ENCODE measurements around the gene ZFP62. TPM values are rescaled to one million over a fixed set of nuclear protein-coding genes. Genes with fewer than 3 reads are reported as not detected.
A peak's percentile ranks its signal among the peaks of the same experiment; 100 is the strongest.

ZFP62 gene
- total RNA-seq, 8 experiments from 2014 or later: 26.0 to 57.3 (median 38.0) TPM

- 0% methylated on average over 2 to 8 of the region's 66 CpGs; no CpG with 5 or more reads in 6 of the 10 experiments for WGBS, 10 experiments
- in situ Hi-C loops (cut with MboI; ENCODE audit: low pct_unique_long_range_greater_than_20kb in 2 of 9, low sequenced_read_pairs in 9 of 9, unreplicated experiment in 9 of 9): no loop called here
- ATAC-seq (replicated peaks in 6 of 8): peak; percentile 73 to 86 (median 82)
- Histone ChIP-seq H3K4me3 (peak overlapping the region; percentile 78 to 96 (median 95)), H3K27ac (peak overlapping the region; percentile 99 to 100), H3K4me1 (replicated peaks in 1 of 2) (peaks cover 33 to 34% of the 10 kb centered on the region in 2 donors)
Measured at GRCh38 chr5:180810210-180810958, 50.7 kb downstream of the ZFP62 start.

DNA sequence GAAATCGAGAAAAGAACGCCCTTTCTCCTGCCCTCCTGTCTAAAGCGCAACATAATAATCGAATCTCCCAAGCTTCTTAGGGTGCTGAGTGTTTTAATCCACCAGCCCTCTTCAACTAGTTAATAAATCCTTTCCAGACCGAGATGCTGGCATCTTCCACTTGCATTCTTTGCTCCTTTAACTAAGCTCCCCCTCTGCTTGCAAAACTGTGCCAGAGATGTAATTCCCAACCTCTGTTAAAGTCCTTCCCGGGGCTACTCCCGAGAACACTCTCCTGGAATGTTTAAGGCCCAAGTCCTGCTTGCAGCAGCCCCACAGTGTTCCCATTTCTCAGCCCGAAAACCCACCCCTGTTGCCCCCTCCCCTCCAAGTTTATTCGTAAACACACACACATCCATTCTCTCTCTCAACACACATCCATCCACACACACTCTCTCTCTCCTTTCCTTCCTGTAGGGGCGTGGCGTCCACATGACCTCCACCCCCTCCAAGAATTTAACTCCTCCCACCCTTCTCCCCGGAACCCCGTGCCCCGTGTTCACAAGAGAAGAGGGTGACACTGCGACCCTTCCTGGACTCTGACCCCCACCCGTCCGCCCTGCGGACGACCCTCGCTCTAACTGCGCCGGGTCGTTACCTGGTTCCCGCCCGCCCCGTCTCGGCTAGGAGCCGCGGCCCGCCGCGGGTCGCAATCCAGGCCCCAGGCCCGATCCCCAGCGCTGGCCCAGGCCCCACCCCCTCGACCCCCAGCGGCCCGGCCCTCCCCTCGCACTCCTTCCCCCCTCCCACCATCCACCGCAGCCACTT lies 51.5 kb downstream of the ZFP62 start:
- WGBS, 10 experiments: 0 to 67% (median 11%) methylated on average over 2 to 7 of the region's 40 CpGs; no CpG with 5 or more reads in 1 of the 10 experiments
- in situ Hi-C loops (cut with MboI; ENCODE audit: low pct_unique_long_range_greater_than_20kb in 2 of 9, low sequenced_read_pairs in 9 of 9, unreplicated experiment in 9 of 9): no loop called here

GRCh38 chr5:180808461-180809000 lies 52.5 kb downstream of the ZFP62 start:
- Histone ChIP-seq H3K4me1 (replicated peaks in 1 of 2) (peaks cover 39 to 40% of the 10 kb centered on the region in 2 donors), H3K27ac (no peak overlapping the region), H3K4me3 (peak overlapping the region; percentile 78 to 96 (median 95))
- in situ Hi-C loops (cut with MboI; ENCODE audit: low pct_unique_long_range_greater_than_20kb in 2 of 9, low sequenced_read_pairs in 9 of 9, unreplicated experiment in 9 of 9): no loop called here
- WGBS, 10 experiments: 33 to 94% (median 60%) methylated on average over 1 to 4 of the region's 5 CpGs; no CpG with 5 or more reads in 6 of the 10 experiments
- no peak for ATAC-seq (replicated peaks in 6 of 8)

More for the DNA sequence above, 51.5 kb downstream of the ZFP62 start:
- Histone ChIP-seq H3K27ac (peak overlapping the region; percentile 99 to 100), H3K4me1 (replicated peaks in 1 of 2) (peaks cover 33 to 34% of the 10 kb centered on the region in 2 donors), H3K4me3 (peak overlapping the region; percentile 78 to 96 (median 95))
- peak; percentile 72 to 81 (median 77) for ATAC-seq (replicated peaks in 6 of 8)

DNA sequence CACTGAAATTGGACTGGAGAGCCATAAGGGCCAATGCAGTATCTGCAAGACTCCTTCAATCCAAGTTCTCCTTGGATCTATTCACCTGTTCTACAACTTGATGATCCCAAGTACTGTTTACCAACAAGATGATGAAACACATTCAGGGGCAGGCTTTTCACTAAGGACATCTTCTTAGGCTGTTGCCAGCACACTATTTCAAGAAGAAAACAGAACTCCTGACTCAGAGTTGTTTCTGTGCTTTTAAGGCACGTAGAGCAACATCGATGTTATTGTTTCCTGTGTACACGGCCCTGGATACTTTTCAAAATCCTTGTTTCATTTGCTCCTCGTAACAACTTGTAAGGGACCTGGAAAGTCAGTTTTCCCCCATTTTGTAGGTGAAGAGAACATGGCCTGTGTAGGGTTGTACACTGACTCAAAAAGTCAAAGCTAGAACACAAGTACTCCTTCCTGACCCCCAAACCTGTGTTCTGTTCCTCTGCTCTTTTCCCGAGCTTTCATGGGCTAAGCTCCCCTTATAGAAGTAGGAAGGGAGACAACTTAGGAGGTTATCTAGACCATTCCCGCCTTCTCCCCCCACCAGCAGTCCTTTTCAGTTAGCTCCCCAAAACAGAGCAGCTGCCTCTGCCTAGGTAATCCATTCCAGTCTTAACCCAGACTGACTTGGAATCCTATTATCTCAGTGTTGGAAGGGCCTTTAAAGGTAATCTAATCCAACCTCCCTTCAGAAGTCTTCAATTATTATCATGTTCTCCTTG lies 53.2 kb downstream of the ZFP62 start:
- H3K27ac ChIP-seq: no peak overlapping the region
- WGBS, 10 experiments: 5 to 100% (median 59%) methylated on average over 1 to 4 of the region's 6 CpGs; no CpG with 5 or more reads in 2 of the 10 experiments

DNA sequence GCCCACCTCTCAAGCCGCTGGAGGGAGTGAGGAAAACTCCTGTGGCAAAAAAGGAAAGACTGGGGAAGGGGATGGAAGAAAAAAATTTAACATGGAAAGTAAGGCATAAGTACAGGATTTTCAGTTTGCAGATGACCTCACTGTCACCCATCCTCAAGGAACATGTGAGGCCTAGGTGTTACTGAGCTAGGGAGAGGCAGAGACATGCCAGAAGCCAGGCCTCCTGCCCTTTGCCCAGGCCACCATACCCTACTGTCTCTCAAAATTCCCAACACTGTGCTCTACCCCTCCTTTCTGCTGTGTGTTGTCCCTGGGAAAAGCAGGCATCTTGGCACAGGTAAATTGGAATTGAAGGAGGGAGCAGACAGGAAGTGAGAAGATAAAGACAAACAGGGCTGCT lies 54.0 kb downstream of the ZFP62 start:
- H3K27ac ChIP-seq: no peak overlapping the region
- 50 to 100% (median 71%) methylated on average over 1 of the region's 1 CpG; no CpG with 5 or more reads in 7 of the 10 experiments for WGBS, 10 experiments
- in situ Hi-C loops (cut with MboI; ENCODE audit: low pct_unique_long_range_greater_than_20kb in 2 of 9, low sequenced_read_pairs in 9 of 9, unreplicated experiment in 9 of 9): no loop called here
- no peak for ATAC-seq (replicated peaks in 6 of 8)
- peak overlapping the region in 1 of 5 donors; percentile 95 for H3K4me3 ChIP-seq
- peaks cover 45 to 46% of the 10 kb centered on the region in 2 donors for H3K4me1 ChIP-seq (replicated peaks in 1 of 2)

More for the DNA sequence above, 53.2 kb downstream of the ZFP62 start:
- in situ Hi-C loops (cut with MboI; ENCODE audit: low pct_unique_long_range_greater_than_20kb in 2 of 9, low sequenced_read_pairs in 9 of 9, unreplicated experiment in 9 of 9): no loop called here
- Histone ChIP-seq H3K4me3 (peak overlapping the region in 3 of 5 donors; percentile 95 to 96 (median 95)), H3K4me1 (replicated peaks in 1 of 2) (peaks cover 45 to 46% of the 10 kb centered on the region in 2 donors)
- no peak for ATAC-seq (replicated peaks in 6 of 8)

DNA sequence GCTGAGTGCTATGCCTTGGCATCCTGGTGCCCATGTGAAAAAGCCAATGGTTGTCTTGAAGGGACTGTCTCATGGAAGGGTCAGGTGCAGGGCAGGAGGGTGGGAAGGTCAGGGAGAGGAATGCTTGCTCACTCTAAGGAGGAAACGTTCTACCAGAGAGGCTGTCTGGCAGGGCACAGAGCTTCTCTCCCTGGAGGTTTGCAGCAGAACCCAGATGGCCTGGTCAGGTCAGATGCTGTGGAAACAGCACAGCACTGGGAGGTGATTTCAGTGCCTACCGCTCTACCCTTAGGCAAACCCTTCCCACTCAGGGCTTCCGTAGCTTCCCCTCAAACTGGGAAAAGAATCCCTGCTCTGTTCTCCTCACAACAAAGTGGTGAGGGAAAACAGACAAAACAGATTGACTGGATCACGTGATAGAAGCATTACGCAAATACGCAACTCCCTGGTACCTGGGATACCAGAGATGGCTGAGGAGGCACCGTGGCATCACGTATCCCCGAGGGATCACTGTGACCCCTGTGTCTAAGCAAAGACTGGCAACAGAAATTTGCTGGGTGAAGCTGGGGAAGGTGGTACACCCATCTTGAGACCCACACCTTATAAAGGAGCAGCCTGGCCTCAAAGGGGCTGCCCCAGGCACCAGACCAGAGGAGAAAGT lies 54.6 kb downstream of the ZFP62 start:
- in situ Hi-C loops (cut with MboI; ENCODE audit: low pct_unique_long_range_greater_than_20kb in 2 of 9, low sequenced_read_pairs in 9 of 9, unreplicated experiment in 9 of 9): no loop called here
- WGBS, 10 experiments: 17 to 100% (median 83%) methylated on average over 1 to 9 of the region's 9 CpGs; no CpG with 5 or more reads in 4 of the 10 experiments
- Histone ChIP-seq H3K4me1 (replicated peaks in 1 of 2) (peaks cover 44 to 47% of the 10 kb centered on the region in 2 donors), H3K4me3 (no peak overlapping the region), H3K27ac (no peak overlapping the region)
- ATAC-seq (replicated peaks in 6 of 8): no peak

GRCh38 chr5:180804129-180804618 lies 56.9 kb downstream of the ZFP62 start:
- H3K4me3 ChIP-seq: no peak overlapping the region
- 96 to 98% methylated on average over 7 to 15 of the region's 22 CpGs; no CpG with 5 or more reads in 8 of the 10 experiments for WGBS, 10 experiments
- ATAC-seq (replicated peaks in 6 of 8): no peak
- no peak overlapping the region for H3K27ac ChIP-seq
- peaks cover 43 to 44% of the 10 kb centered on the region in 2 donors for H3K4me1 ChIP-seq (replicated peaks in 1 of 2)
- in situ Hi-C loops (cut with MboI; ENCODE audit: low pct_unique_long_range_greater_than_20kb in 2 of 9, low sequenced_read_pairs in 9 of 9, unreplicated experiment in 9 of 9): no loop called here

DNA sequence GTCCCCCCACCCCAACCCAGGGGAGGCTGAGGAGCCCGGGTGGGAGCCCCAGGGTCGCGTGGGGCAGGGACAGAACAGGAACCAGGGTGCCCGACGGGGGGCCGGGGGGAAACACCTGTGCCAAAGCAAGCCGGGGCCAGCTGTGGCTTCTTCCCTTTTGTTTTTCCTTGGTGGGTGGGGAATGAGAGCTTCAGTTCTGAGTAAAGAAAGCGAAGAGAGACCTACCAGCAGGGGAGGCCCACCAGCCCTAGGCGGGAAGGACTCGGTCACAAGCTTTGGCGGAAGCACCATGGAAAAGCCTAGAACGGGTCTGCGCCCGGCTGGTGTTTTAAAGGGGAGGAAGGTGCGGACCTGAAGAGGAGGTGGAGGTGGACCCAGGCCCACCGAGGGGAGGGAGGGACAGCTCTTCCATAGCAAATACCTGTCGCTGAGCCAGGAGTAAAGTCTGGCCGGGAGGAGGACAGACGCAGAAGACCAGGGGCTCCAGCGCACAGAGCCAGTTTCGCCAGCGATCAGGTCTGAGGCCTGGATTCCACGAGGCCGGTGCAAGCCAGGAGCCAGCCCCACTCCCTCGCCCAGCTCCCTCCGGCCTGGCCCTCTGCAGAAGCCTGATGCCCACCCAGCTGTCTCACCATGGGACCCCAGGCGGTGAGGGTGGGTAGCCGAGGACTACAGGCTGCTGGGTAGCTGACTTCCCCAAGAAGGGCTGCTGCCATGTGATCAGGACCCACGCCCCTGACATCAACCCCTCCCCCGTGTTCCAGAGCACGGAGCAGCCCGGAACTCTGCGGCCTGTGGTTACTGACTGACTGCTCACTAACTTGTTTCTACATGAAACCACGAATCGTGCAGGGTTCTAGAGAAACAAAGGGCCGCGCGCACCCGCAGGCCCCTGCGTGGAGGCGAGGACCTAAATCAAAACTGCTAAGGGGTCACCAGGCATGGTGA lies 57.6 kb downstream of the ZFP62 start:
- Histone ChIP-seq H3K4me1 (replicated peaks in 1 of 2) (peaks cover 36 to 37% of the 10 kb centered on the region in 2 donors), H3K4me3 (peak overlapping the region; percentile 53 to 90 (median 56)), H3K27ac (peak overlapping the region; percentile 12 to 68)
- in situ Hi-C loops (cut with MboI; ENCODE audit: low pct_unique_long_range_greater_than_20kb in 2 of 9, low sequenced_read_pairs in 9 of 9, unreplicated experiment in 9 of 9): no loop called here
- ATAC-seq (replicated peaks in 6 of 8): peak; percentile 3 to 64 (median 52)
- 30 to 100% (median 63%) methylated on average over 1 to 12 of the region's 41 CpGs; no CpG with 5 or more reads in 4 of the 10 experiments for WGBS, 10 experiments

DNA sequence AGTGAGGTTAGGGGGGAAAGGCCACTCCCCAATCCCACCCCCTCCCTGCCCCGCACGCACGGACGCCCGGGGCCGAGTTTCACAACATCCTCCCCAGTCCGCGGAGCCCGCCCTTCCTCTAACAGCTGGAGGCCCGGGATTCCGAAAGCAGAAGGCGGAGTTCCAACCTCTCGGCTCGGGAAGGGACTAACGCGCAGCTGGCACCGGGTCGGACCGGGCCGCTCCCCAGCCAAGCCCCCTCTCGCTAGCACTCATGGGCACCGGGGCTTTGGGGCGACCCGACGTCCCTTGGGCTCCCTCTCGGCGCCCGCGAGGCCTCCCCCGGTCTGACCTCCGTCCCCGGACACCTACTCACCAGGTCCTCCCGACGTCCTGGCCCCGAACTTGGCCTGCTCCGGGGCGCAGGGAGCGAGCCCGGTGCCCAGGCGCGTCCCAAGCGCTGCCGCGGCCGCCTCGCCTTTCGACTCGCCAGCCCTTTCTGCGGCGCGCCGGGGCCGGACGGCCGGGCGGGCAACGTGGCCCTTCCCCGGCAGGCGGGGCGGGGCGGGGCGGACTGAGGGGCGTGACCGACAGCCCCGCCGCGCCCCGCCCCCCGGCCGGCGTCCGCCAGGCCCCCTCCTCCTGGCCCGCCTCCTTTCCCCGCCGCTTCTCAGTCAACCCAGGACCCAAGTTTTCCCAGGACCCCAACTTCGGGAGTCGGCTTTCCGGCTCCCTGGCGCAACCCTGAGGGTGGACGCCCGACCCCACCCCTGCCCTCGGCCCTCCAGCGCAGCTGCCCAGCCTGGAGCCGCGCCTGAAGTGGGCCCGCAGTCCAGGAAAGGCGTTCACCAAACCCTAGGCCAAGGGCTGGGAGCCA lies 58.5 kb downstream of the ZFP62 start, which contains the start of gene MGAT1:
TSS of gene MGAT1 (minus strand) at position 482 of the 856 bp plus-strand sequence. CDS start 9,835 bp downstream, outside the sequence.
- peak within 1 kb of the TSS; percentile 65 to 81 for H3K27ac ChIP-seq
- in situ Hi-C loops (cut with MboI; ENCODE audit: low pct_unique_long_range_greater_than_20kb in 2 of 9, low sequenced_read_pairs in 9 of 9, unreplicated experiment in 9 of 9): no loop called here
- WGBS, 10 experiments: 7% methylated on average over 3 of the region's 87 CpGs; no CpG with 5 or more reads in 9 of the 10 experiments
- ATAC-seq (replicated peaks in 6 of 8): peak; percentile 68 to 85 (median 80)
- peak within 1 kb of the TSS; percentile 53 to 90 (median 56) for H3K4me3 ChIP-seq
- H3K4me1 ChIP-seq (replicated peaks in 1 of 2): peaks cover 27 to 28% of the 10 kb centered on the region in 2 donors
